Glomerular visceral epithelial cell (primary cell): Measurements from ENCODE around the gene BMERB1.
A peak's percentile ranks its signal among the peaks of the same experiment; 100 is the strongest.

ENCODE experiments used
- DNase-seq: peaks from one replicate; pipeline ENCODE4 v3.0.0-alpha.2; 2016; ENCODE audit errors: extremely low spot score

The BMERB1 gene

GRCh38 chr16:15495898-15496297 is 61.5 kb downstream of the BMERB1 start:
- DNase-seq: no peak

GRCh38 chr16:15498427-15499175 is 64.2 kb downstream of the BMERB1 start:
- no peak for DNase-seq

GRCh38 chr16:15502041-15502725 is 67.8 kb downstream of the BMERB1 start:
- peak; percentile 83 for DNase-seq

GRCh38 chr16:15506441-15506840 is 72.1 kb downstream of the BMERB1 start:
- DNase-seq: no peak

GRCh38 chr16:15507301-15507958 is 73.0 kb downstream of the BMERB1 start:
- DNase-seq: no peak

GRCh38 chr16:15507959-15508627 is 73.7 kb downstream of the BMERB1 start:
- DNase-seq: no peak

GRCh38 chr16:15509051-15509592 is 74.7 kb downstream of the BMERB1 start:
- DNase-seq: no peak

- DNase-seq: peak; percentile 33
These were observed 75.5 kb downstream of the BMERB1 start for GRCh38 chr16:15509593-15510535.

GRCh38 chr16:15510992-15511391 is 76.6 kb downstream of the BMERB1 start:
- DNase-seq: no peak

- no peak for DNase-seq
These were observed 77.5 kb downstream of the BMERB1 start for GRCh38 chr16:15511759-15512487.

GRCh38 chr16:15513156-15513555 is 78.8 kb downstream of the BMERB1 start:
- DNase-seq: no peak

- DNase-seq: no peak
These were observed 81.6 kb downstream of the BMERB1 start for GRCh38 chr16:15515992-15516391.

- no peak for DNase-seq
These were observed 82.2 kb downstream of the BMERB1 start for GRCh38 chr16:15516609-15517008.

GRCh38 chr16:15517743-15518377 is 83.5 kb downstream of the BMERB1 start:
- DNase-seq: no peak

- DNase-seq: peak; percentile 28
These were observed 84.3 kb downstream of the BMERB1 start for GRCh38 chr16:15518381-15519351.

- DNase-seq: no peak
These were observed 85.4 kb downstream of the BMERB1 start for GRCh38 chr16:15519790-15520189.

GRCh38 chr16:15521390-15521757 is 87.0 kb downstream of the BMERB1 start:
- DNase-seq: no peak

- no peak for DNase-seq
These were observed 87.5 kb downstream of the BMERB1 start for GRCh38 chr16:15521758-15522509.
